ENCODE results near the gene UBR3.

- TF ChIP-seq POLR2A (IDR thresholded peaks at IDR 0.05) (peak; percentile 15 to 69 (median 34)), POLR2AphosphoS5 (IDR thresholded peaks at IDR 0.05) (peak; percentile 93 to 95 (median 94))
- TF ChIP-seq, protein P1, sequence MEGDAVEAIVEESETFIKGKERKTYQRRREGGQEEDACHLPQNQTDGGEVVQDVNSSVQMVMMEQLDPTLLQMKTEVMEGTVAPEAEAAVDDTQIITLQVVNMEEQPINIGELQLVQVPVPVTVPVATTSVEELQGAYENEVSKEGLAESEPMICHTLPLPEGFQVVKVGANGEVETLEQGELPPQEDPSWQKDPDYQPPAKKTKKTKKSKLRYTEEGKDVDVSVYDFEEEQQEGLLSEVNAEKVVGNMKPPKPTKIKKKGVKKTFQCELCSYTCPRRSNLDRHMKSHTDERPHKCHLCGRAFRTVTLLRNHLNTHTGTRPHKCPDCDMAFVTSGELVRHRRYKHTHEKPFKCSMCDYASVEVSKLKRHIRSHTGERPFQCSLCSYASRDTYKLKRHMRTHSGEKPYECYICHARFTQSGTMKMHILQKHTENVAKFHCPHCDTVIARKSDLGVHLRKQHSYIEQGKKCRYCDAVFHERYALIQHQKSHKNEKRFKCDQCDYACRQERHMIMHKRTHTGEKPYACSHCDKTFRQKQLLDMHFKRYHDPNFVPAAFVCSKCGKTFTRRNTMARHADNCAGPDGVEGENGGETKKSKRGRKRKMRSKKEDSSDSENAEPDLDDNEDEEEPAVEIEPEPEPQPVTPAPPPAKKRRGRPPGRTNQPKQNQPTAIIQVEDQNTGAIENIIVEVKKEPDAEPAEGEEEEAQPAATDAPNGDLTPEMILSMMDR (IDR thresholded peaks at IDR 0.05 in 8 of 11, conservative IDR thresholded peaks at IDR 0.05 in 3 of 11): no peak
These were observed 28.3 kb upstream of the UBR3 start, which contains the start of gene SSB for GRCh38 chr2:169798718-169799592.
